Heart left ventricle (tissue), 16 donors: ENCODE data around the gene IPO4. TPM values are rescaled to one million over a fixed set of nuclear protein-coding genes. Genes with fewer than 3 reads are reported as not detected.
A peak's percentile ranks its signal among the peaks of the same experiment; 100 is the strongest.
"Not testable (repeated sequence)": the region's sequence is repeated elsewhere in the genome, so short reads cannot be mapped to it uniquely, and the experiment has no call there.

ENCODE experiments used
- ATAC-seq, 4 donors: fragments of 200-7000 bp; cut with Tn5 transposase; one replicate each; pipeline ENCODE4 v1.9.1; 2020 to 2022; ENCODE audit warnings: moderate library complexity in 4 of 4, mild to moderate bottlenecking in 3 of 4, moderate number of reproducible peaks in 1 of 4
- DNase-seq, 5 donors: peaks; one replicate each; pipeline ENCODE4 v3.0.0-alpha.2; 2020
- H3K27ac ChIP-seq, 12 donors: fragments of 200-600 bp; sonication (generic) in 4 of 12; one replicate each; pipeline versions ENCODE4 v1.5.0 to v1.8.0; 2016 to 2022; ENCODE audit warnings: mild to moderate bottlenecking in 2 of 12
- H3K27me3 ChIP-seq, 9 donors: fragments of 200-600 bp; sonication (generic) in 2 of 9; one replicate each; pipeline versions ENCODE4 v1.5.1 to v1.8.0; 2016 to 2022; ENCODE audit warnings: mild to moderate bottlenecking in 3 of 9
- H3K36me3 ChIP-seq, 9 donors: fragments of 200-600 bp; sonication (generic) in 2 of 9; one replicate each; pipeline versions ENCODE4 v1.5.0 to v1.8.0; 2018 to 2022; ENCODE audit warnings: mild to moderate bottlenecking in 2 of 9
- H3K4me1 ChIP-seq, 12 donors: fragments of 200-600 bp; sonication (generic) in 4 of 12; one replicate each; pipeline versions ENCODE4 v1.5.0 to v1.8.0; 2016 to 2022; ENCODE audit warnings: mild to moderate bottlenecking in 3 of 12
- H3K4me3 ChIP-seq, 12 donors: fragments of 200-600 bp; sonication (generic) in 4 of 12; one replicate each; pipeline versions ENCODE4 v1.5.0 to v1.8.0; 2017 to 2022; ENCODE audit warnings: mild to moderate bottlenecking in 9 of 12, moderate library complexity in 4 of 12
- H3K9me3 ChIP-seq, 12 donors: fragments of 200-600 bp; sonication (generic) in 4 of 12; one replicate each; pipeline versions ENCODE4 v1.5.0 to v1.8.0; 2016 to 2022; ENCODE audit warnings: mild to moderate bottlenecking in 1 of 12
- POLR2A ChIP-seq, 2 donors: fragments of 450-650 bp; IDR thresholded peaks; one replicate each; pipeline ENCODE4 v1.6.1; 2017; ENCODE audit warnings: antibody characterized with exemption in 2 of 2, mild to moderate bottlenecking in 2 of 2, moderate library complexity in 2 of 2
- WGBS, 4 donors: extraction: QIAGEN DNeasy Blood & Tissue Kit in 2 of 4; methylation state at CpG; one replicate each; pipeline versions ENCODE4 v1.1.5 to v1.1.7; 2013 to 2018; 5-methylcytosine and 5-hydroxymethylcytosine counted together
- intact Hi-C, 10 donors: fragments of 100-400 bp; cut with DNase I; formaldehyde crosslinking; loops; one replicate each; pipeline versions ENCODE4 v1.11.1 to v1.14.2; 2022
- polyA plus RNA-seq, 2 donors: library from polyadenylated mRNA; stranded (reverse); fragments of 200-250 nt; gene quantifications; one replicate each; pipeline ENCODE4 v1.2.3, GENCODE V29; 2013
- total RNA-seq, 9 donors: library from RNA; depleted of rRNA in 2 of 9; stranded (reverse); fragments of >200 nt in 2 of 9; fragmentation: NEBNext Ultra II Directional in 3 of 9; extraction: Animal tissue kit (Norgen Biotek cat#: 25700) in 3 of 9; gene quantifications; one replicate each; pipeline versions ENCODE4 v1.1.0 to v1.2.4, GENCODE V29; 2016 to 2023
- TF ChIP-seq, protein P1 (sequence below), 12 donors: fragments of 200-600 bp; sonication (generic) in 4 of 12; IDR thresholded peaks; one replicate each; pipeline versions ENCODE4 v1.5.0 to v1.8.0; 2018 to 2022; ENCODE audit warnings: antibody characterized with exemption in 12 of 12, mild to moderate bottlenecking in 5 of 12
- donor health status: ischemic (EF 13 %, LVEDD 7.1; RV severe dilation, severe dysfunction).
- donor health status: healthy with polysubstance abuse.
- donor health status: DM: no; HTN: yes; CAD: no.
- donor health status: DM: no; HTN: no; CAD: no.
- donor health status: ischemic (EF 25% LVEDD 6.9; RV normal size, moderate dysfunction).
- donor health status: ischemic (EF 25% LVEDD 5.7; RV mildly dilated, moderate dysfunction).
- donor health status: healthy.
- donor health status: DM: yes; HTN: yes; CAD: no.
- donor health status: ischemic (EF 35%, LVEDD 5.7; RV mildly dilated, moderate dysfunction).
- donor health status: nonischemic (EF 11% LVEDD 7.7; RV severe dilation, severe dysfunction).
- donor health status: DM: yes; HTN: yes; CAD: no.
- donor health status: PGD.
- donor health status: ischemic (EF 29% LVEDD 5.4; RV normal size, mild dysfunction).
- donor health status: nonischemic (EF 23%, LVEDD 6.1; RV moderate dilation, normal function).

Gene IPO4
- total and polyA plus RNA-seq, 11 donors = 1.8 to 40.0 (median 17.2) TPM

DNA sequence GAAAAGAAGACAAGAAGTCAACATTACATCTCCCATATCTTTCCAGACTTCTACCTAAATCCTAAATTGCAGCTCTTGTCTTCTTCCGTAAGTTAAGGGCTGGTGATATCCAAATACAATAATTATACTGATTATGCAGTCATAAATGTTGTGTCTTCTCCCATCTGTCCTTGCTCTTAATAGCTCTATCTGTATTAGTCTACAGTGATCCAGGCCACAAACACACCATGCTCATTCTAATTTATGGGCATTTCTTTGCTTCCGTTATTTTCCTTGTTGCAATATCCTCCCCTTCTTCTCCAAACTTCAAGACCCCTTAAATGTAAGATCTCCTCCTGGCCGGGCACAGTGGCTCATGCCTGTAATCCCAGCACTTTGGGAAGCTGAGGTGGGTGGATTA lies 30.9 kb upstream of the IPO4 start:
- 57 to 63% (median 62%) methylated on average over 3 of the region's 3 CpGs for WGBS, 4 donors
- no peak for TF ChIP-seq POLR2A (IDR thresholded peaks at IDR 0.05)
- TF ChIP-seq, protein P1, sequence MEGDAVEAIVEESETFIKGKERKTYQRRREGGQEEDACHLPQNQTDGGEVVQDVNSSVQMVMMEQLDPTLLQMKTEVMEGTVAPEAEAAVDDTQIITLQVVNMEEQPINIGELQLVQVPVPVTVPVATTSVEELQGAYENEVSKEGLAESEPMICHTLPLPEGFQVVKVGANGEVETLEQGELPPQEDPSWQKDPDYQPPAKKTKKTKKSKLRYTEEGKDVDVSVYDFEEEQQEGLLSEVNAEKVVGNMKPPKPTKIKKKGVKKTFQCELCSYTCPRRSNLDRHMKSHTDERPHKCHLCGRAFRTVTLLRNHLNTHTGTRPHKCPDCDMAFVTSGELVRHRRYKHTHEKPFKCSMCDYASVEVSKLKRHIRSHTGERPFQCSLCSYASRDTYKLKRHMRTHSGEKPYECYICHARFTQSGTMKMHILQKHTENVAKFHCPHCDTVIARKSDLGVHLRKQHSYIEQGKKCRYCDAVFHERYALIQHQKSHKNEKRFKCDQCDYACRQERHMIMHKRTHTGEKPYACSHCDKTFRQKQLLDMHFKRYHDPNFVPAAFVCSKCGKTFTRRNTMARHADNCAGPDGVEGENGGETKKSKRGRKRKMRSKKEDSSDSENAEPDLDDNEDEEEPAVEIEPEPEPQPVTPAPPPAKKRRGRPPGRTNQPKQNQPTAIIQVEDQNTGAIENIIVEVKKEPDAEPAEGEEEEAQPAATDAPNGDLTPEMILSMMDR (IDR thresholded peaks at IDR 0.05) = no peak
- Histone ChIP-seq H3K36me3 (peaks cover 0 to 23% (median 11%) of the 10 kb centered on the region in 9 donors), H3K27ac (no peak overlapping the region), H3K4me1 (peaks cover 0 to 18% (median 11%) of the 10 kb centered on the region in 12 donors), H3K9me3 (no peaks in the 10 kb centered on the region), H3K4me3 (no peak overlapping the region), H3K27me3 (no peaks in the 10 kb centered on the region)
- intact Hi-C loops = no loop called here
- ATAC-seq (no peak), DNase-seq (no peak)

DNA sequence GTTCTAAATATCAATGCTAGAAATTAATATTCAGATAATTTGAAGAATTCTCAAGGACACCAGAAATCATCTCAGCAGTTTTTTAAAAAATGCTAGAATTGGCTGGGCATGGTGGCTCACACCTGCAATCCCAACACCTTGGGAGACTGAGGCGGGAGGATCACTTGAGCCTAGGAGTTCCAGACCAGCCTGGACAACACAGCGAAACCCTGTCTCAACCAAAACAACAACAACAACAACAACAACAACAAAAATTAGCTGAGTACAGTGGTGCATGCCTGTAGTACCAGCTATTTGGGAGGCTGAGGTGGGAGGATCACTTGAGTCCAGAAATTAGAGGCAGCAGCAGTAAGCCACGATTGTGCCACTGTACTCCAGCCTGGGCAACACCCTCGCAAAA lies 30.5 kb upstream of the IPO4 start:
- Histone ChIP-seq H3K27me3 (no peaks in the 10 kb centered on the region), H3K27ac (no peak overlapping the region), H3K9me3 (no peaks in the 10 kb centered on the region), H3K4me3 (no peak overlapping the region), H3K4me1 (peaks cover 0 to 20% (median 12%) of the 10 kb centered on the region in 12 donors), H3K36me3 (peaks cover 0 to 23% (median 12%) of the 10 kb centered on the region in 9 donors)
- DNase-seq (no peak), ATAC-seq (no peak)
- no peak for TF ChIP-seq POLR2A (IDR thresholded peaks at IDR 0.05)
- TF ChIP-seq, protein P1 (IDR thresholded peaks at IDR 0.05) = no peak
- intact Hi-C loops = no loop called here
- 86 to 96% (median 91%) methylated on average over 4 of the region's 4 CpGs for WGBS, 4 donors

DNA sequence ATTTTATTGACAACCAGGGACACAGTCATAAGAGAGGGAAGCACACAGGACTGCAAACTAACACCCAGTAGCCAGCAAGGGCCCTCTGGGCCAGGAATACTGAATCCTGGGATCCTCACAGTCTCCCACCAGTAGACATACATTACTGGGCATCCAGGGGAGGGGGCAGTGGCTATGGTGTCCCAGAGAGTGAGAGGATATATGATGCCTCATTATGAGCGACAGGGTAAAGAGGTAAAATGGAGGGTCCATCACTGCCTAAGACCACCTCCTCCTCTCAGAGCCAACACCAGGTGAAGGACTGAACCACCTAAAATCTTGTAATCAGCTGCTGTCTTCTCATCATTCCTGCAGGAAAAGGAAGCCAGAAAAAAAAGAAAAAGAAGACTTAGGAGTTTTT lies 28.3 kb upstream of the IPO4 start:
- Histone ChIP-seq H3K27ac (peak overlapping the region in 1 of 12 donors; percentile 96), H3K4me1 (peaks cover 3 to 33% (median 18%) of the 10 kb centered on the region in 12 donors), H3K36me3 (peaks cover 0 to 23% (median 12%) of the 10 kb centered on the region in 9 donors)
- intact Hi-C loops, DNase-seq, H3K9me3 ChIP-seq, H3K4me3 ChIP-seq, H3K27me3 ChIP-seq, ATAC-seq: not testable (repeated sequence)
- 91 to 100% (median 98%) methylated on average over 1 of the region's 1 CpG for WGBS, 4 donors

DNA sequence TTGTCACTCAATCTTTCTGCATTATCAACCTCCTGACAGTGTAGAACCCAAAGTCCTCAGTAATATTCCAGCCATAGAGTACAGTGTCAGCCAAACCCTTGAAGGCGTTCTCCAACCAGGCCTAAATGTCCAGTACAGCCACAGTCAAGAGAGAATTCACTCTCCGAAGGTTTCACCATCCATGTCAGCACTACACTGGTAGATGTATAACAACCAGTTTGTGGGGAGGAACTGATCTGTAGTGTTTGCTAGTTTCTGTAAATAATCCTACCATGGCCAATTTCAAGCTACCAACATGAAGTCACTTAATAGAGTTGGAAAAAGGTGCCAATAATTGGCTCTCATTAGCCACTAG lies 27.7 kb upstream of the IPO4 start:
- H3K4me1 ChIP-seq = peaks cover 3 to 39% (median 20%) of the 10 kb centered on the region in 12 donors
- H3K27ac ChIP-seq = peak overlapping the region in 7 of 12 donors; percentile 74 to 96 (median 87)
- intact Hi-C loops = no loop called here
- H3K27me3 ChIP-seq = no peaks in the 10 kb centered on the region
- DNase-seq (no peak), ATAC-seq (no peak)
- no peaks in the 10 kb centered on the region for H3K9me3 ChIP-seq
- WGBS, 4 donors = 92 to 98% (median 95%) methylated on average over 2 of the region's 2 CpGs
- no peak for TF ChIP-seq POLR2A (IDR thresholded peaks at IDR 0.05)
- TF ChIP-seq, protein P1 (IDR thresholded peaks at IDR 0.05) = no peak
- H3K4me3 ChIP-seq = peak overlapping the region in 9 of 12 donors; percentile 58 to 91 (median 80)
- peaks cover 0 to 27% (median 14%) of the 10 kb centered on the region in 9 donors for H3K36me3 ChIP-seq
